Esophagus (tissue), 2 donors: ENCODE data around the gene VAPA. TPM values are rescaled to one million over a fixed set of nuclear protein-coding genes. Genes with fewer than 3 reads are reported as not detected.

Experiments used
- H3K27ac ChIP-seq, 2 donors: one replicate each; pipeline ENCODE4 v1.5.1; 2013; ENCODE audit warnings: low read depth in 2 of 2, mild to moderate bottlenecking in 2 of 2, inconsistent platforms in 1 of 2, low read length in 1 of 2, moderate library complexity in 1 of 2
- H3K27me3 ChIP-seq, 2 donors: one replicate each; pipeline ENCODE4 v1.6.1; 2013; ENCODE audit warnings: low read length in 2 of 2, control low read depth in 1 of 2, mild to moderate bottlenecking in 1 of 2; ENCODE audit not compliant: insufficient read depth in 2 of 2, control insufficient read depth in 1 of 2
- H3K36me3 ChIP-seq, 2 donors: one replicate each; pipeline ENCODE4 v1.6.1; 2013; ENCODE audit warnings: low read length in 1 of 2; ENCODE audit not compliant: control insufficient read depth in 2 of 2, insufficient read depth in 2 of 2
- H3K4me1 ChIP-seq, 2 donors: one replicate each; pipeline ENCODE4 v1.6.1; 2013; ENCODE audit warnings: low read length in 1 of 2; ENCODE audit not compliant: control insufficient read depth in 2 of 2, insufficient read depth in 2 of 2
- H3K4me3 ChIP-seq, 2 donors: one replicate each; pipeline ENCODE4 v1.5.1; 2013; ENCODE audit warnings: low read length in 2 of 2, mild to moderate bottlenecking in 2 of 2, low read depth in 1 of 2, moderate library complexity in 1 of 2
- H3K9me3 ChIP-seq, 2 donors: one replicate each; pipeline ENCODE4 v1.6.1; 2013; ENCODE audit warnings: mild to moderate bottlenecking in 2 of 2, low read depth in 1 of 2, low read length in 1 of 2, moderate library complexity in 1 of 2; ENCODE audit not compliant: control insufficient read depth in 2 of 2, insufficient read depth in 1 of 2
- WGBS, 2 donors: extraction: QIAGEN DNeasy Blood & Tissue Kit; methylation state at CpG; one replicate each; pipeline ENCODE4 v1.1.7; 2013; 5-methylcytosine and 5-hydroxymethylcytosine counted together
- polyA plus RNA-seq, 2 donors: library from polyadenylated mRNA; stranded (reverse); fragments of 200-250 nt; gene quantifications; one replicate each; pipeline ENCODE4 v1.2.3, GENCODE V29; 2013
- donor health status: healthy with polysubstance abuse.
- donor health status: Bipolar disorder and iron deficiency.

VAPA gene
- polyA plus RNA-seq, 2 donors, result 127 to 189 TPM

- WGBS, 2 donors, result 86 to 93% methylated on average over 5 of the region's 5 CpGs
- Histone ChIP-seq H3K27me3 (no peaks in the 10 kb centered on the region), H3K4me1 (peaks cover 0 to 3% of the 10 kb centered on the region in 2 donors), H3K9me3 (no peaks in the 10 kb centered on the region), H3K36me3 (no peaks in the 10 kb centered on the region), H3K27ac (no peak overlapping the region), H3K4me3 (no peak overlapping the region)
These were observed 68.9 kb downstream of the VAPA start for GRCh38 chr18:9982711-9983110.

- Histone ChIP-seq H3K4me1 (peaks cover 0 to 6% of the 10 kb centered on the region in 2 donors), H3K9me3 (no peaks in the 10 kb centered on the region), H3K27ac (no peak overlapping the region), H3K4me3 (no peak overlapping the region), H3K27me3 (no peaks in the 10 kb centered on the region), H3K36me3 (no peaks in the 10 kb centered on the region)
- WGBS, 2 donors, result 72 to 73% methylated on average over 5 of the region's 5 CpGs
These were observed 70.3 kb downstream of the VAPA start for GRCh38 chr18:9984080-9984479.

GRCh38 chr18:9985641-9986040 lies 71.8 kb downstream of the VAPA start:
- no peak overlapping the region for H3K4me3 ChIP-seq
- 84 to 90% methylated on average over 4 of the region's 4 CpGs for WGBS, 2 donors

GRCh38 chr18:9986156-9986930 lies 72.5 kb downstream of the VAPA start:
- no peaks in the 10 kb centered on the region for H3K36me3 ChIP-seq
- H3K27me3 ChIP-seq, result no peaks in the 10 kb centered on the region
- H3K4me3 ChIP-seq, result no peak overlapping the region
- 74 to 81% methylated on average over 17 of the region's 17 CpGs for WGBS, 2 donors
- H3K27ac ChIP-seq, result no peak overlapping the region
- H3K4me1 ChIP-seq, result peaks cover 0 to 6% of the 10 kb centered on the region in 2 donors
- H3K9me3 ChIP-seq, result no peaks in the 10 kb centered on the region

More at GRCh38 chr18:9985641-9986040, 71.8 kb downstream of the VAPA start:
- Histone ChIP-seq H3K9me3 (no peaks in the 10 kb centered on the region), H3K27ac (no peak overlapping the region), H3K27me3 (no peaks in the 10 kb centered on the region), H3K4me1 (peaks cover 0 to 6% of the 10 kb centered on the region in 2 donors), H3K36me3 (no peaks in the 10 kb centered on the region)

- 43 to 64% methylated on average over 8 of the region's 8 CpGs for WGBS, 2 donors
- Histone ChIP-seq H3K9me3 (no peaks in the 10 kb centered on the region), H3K27ac (no peak overlapping the region), H3K4me1 (peaks cover 0 to 6% of the 10 kb centered on the region in 2 donors), H3K27me3 (no peaks in the 10 kb centered on the region), H3K4me3 (no peak overlapping the region), H3K36me3 (no peaks in the 10 kb centered on the region)
These were observed 73.5 kb downstream of the VAPA start for GRCh38 chr18:9987345-9987744.

- Histone ChIP-seq H3K36me3 (no peaks in the 10 kb centered on the region), H3K27ac (no peak overlapping the region), H3K27me3 (no peaks in the 10 kb centered on the region), H3K4me3 (no peak overlapping the region), H3K4me1 (peaks cover 0 to 6% of the 10 kb centered on the region in 2 donors), H3K9me3 (no peaks in the 10 kb centered on the region)
- 45 to 49% methylated on average over 12 of the region's 12 CpGs for WGBS, 2 donors
These were observed 74.1 kb downstream of the VAPA start for GRCh38 chr18:9987931-9988330.

- H3K27me3 ChIP-seq, result no peaks in the 10 kb centered on the region
- WGBS, 2 donors, result 80 to 83% methylated on average over 9 of the region's 9 CpGs
- no peak overlapping the region for H3K27ac ChIP-seq
- no peaks in the 10 kb centered on the region for H3K36me3 ChIP-seq
- peaks cover 0 to 6% of the 10 kb centered on the region in 2 donors for H3K4me1 ChIP-seq
- H3K4me3 ChIP-seq, result no peak overlapping the region
- H3K9me3 ChIP-seq, result no peaks in the 10 kb centered on the region
These were observed 74.8 kb downstream of the VAPA start for GRCh38 chr18:9988665-9989064.

GRCh38 chr18:9989481-9989880 lies 75.7 kb downstream of the VAPA start:
- 46 to 55% methylated on average over 5 of the region's 5 CpGs for WGBS, 2 donors
- no peak overlapping the region for H3K4me3 ChIP-seq
- peaks cover 0 to 6% of the 10 kb centered on the region in 2 donors for H3K4me1 ChIP-seq
- no peaks in the 10 kb centered on the region for H3K9me3 ChIP-seq
- no peaks in the 10 kb centered on the region for H3K27me3 ChIP-seq
- no peaks in the 10 kb centered on the region for H3K36me3 ChIP-seq
- no peak overlapping the region for H3K27ac ChIP-seq

- Histone ChIP-seq H3K27me3 (no peaks in the 10 kb centered on the region), H3K4me1 (peaks cover 0 to 6% of the 10 kb centered on the region in 2 donors), H3K27ac (no peak overlapping the region), H3K9me3 (peaks cover 0 to 3% of the 10 kb centered on the region in 2 donors), H3K4me3 (no peak overlapping the region), H3K36me3 (no peaks in the 10 kb centered on the region)
- 88 to 91% methylated on average over 29 of the region's 29 CpGs for WGBS, 2 donors
These were observed 77.5 kb downstream of the VAPA start for GRCh38 chr18:9991011-9992000.
